CD4-positive, alpha-beta T cell treated with Interferon alpha-2 for 1 hour (primary cell): ENCODE results near the gene PTPN12.
"Not testable (repeated sequence)": the region's sequence is repeated elsewhere in the genome, so short reads cannot be mapped to it uniquely, and the experiment has no call there.

Experiments
- DNase-seq, 2 donors: peaks; one replicate each; pipeline ENCODE4 v3.0.0-alpha.2; 2020 to 2022

Gene PTPN12

DNA sequence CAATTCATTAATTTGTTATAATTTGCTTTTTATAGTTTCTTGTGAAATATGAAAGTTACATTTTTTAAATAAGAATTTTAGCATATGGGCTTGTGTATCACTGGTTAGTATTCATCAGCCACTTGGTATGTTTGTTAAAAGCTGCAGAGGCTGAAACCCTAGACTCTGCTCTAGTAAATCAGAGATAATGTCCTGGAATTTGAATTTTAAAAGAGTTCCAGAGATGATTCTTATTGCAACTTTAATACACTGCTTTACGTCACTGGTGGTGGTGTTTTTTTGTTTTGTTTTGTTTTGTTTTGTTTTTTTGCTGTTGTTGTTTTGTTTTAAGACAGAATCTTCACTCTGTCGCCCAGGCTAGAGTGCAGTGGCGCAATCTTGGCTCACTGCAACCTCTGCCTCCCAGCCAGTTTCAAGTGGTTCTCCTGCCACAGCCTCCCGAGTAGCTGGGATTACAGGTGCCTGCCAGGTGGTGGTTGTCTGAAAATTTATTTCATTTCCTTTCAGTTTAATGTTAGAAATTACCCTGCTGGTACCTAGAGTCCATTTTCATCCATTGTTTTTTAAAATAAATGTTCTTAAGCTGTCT, 43.8 kb downstream of the PTPN12 start:
- DNase-seq, result no peak

DNA sequence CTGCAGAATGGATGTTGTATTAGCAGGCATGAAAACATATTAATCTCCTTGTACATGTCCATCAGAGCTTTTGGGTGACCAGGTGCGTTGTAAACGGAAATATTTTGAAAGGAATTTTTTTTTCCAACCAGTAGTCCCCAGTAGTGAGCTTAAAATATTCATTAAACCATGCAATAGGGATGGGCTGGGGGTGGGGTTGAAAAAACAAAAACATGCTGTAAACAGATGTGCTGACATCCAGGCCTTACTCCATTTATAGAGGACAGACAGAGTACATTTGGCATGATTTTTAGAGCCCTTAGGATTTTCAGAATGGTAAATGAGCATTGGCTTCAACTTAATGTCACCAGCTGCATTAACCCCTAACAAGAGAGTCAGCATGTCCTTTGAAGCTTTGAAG, 50.2 kb downstream of the PTPN12 start:
- no peak for DNase-seq

DNA sequence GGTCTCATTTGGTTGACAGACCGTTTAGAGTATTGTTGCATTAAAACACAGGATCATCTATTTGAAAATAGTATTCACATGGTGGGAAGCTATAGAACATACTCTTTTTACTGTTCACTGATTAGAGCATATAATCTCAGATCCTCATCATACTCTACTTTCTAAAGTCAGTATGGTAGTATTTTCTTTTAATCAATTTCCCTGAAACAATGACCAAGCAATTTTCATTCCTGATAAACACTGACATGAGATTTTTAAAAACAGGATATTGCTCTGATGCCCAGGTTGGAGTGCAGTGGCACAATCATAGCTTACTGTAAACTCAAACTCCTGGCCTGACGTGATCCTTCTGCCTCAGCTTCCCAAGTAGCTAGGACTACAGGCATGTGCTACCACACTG, 63.9 kb downstream of the PTPN12 start:
- DNase-seq, result no peak

DNA sequence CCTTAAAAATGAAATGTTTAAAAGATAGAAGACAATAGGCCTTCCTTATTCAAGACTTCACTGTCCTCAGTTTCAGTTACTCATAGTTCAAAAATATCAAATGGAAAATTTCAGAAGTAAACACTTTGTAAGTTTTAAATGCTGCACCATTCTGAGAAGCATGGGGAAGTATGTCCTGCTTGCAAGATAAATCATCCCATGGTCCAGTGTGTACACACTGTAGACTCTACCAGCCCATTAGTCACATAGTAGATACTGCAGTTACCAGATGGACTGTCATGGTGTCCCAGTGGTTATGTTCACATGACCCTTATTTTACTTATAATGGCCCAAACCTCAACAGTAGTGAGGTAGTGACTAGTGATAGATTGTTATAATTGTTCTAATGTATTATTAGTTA, 69.5 kb downstream of the PTPN12 start:
- no peak for DNase-seq

DNA sequence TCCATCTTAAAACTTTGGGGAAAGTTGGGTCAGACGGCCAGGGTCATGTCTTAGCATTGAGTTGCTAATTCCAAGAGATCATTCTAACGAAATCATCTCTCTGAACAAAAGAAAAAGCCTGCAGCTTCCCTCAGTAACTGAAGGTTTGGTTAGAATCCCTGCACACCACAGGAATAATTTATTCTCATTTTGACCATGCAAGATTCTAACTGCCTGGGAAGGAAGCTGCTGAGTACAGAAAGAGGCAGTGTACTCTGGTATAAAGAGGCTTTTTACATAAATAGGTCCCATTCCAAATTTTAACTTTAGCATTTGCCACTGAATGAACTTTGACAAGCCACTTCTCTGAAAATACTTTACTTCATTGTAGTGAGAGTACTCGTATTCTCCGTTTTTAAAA, 82.2 kb downstream of the PTPN12 start:
- DNase-seq, result no peak

DNA sequence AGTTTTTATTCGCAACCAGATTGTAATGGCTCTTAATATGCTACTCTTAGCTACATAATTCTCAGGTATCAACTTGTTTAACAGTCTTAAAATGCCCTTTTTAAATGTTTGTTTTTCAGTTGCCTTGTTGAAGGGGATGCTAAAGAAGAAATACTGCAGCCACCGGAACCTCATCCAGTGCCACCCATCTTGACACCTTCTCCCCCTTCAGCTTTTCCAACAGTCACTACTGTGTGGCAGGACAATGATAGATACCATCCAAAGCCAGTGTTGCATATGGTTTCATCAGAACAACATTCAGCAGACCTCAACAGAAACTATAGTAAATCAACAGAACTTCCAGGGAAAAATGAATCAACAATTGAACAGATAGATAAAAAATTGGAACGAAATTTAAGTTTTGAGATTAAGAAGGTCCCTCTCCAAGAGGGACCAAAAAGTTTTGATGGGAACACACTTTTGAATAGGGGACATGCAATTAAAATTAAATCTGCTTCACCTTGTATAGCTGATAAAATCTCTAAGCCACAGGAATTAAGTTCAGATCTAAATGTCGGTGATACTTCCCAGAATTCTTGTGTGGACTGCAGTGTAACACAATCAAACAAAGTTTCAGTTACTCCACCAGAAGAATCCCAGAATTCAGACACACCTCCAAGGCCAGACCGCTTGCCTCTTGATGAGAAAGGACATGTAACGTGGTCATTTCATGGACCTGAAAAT, 89.7 kb downstream of the PTPN12 start:
- no peak for DNase-seq

DNA sequence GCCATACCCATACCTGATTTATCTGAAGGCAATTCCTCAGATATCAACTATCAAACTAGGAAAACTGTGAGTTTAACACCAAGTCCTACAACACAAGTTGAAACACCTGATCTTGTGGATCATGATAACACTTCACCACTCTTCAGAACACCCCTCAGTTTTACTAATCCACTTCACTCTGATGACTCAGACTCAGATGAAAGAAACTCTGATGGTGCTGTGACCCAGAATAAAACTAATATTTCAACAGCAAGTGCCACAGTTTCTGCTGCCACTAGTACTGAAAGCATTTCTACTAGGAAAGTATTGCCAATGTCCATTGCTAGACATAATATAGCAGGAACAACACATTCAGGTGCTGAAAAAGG, 90.2 kb downstream of the PTPN12 start:
- no peak for DNase-seq

DNA sequence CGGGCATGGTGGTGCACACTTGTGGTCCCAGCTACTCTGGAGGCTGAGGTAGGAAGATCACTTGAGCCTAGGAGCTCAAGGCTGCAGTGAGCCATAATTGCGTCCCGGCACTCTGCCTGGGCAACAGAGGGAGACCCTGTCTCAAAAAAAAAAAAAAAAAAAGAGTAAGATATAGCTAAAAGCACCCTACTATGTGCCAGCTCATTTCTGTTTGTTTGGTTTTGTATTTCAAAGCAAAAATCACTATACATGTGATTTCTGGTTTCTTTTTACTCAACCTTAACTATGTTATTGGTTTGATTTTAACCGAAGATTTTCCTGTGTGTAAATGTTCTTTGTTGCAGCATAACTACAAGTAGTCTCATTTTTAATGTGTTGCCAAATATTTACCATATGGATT, 92.7 kb downstream of the PTPN12 start:
- no peak for DNase-seq

DNA sequence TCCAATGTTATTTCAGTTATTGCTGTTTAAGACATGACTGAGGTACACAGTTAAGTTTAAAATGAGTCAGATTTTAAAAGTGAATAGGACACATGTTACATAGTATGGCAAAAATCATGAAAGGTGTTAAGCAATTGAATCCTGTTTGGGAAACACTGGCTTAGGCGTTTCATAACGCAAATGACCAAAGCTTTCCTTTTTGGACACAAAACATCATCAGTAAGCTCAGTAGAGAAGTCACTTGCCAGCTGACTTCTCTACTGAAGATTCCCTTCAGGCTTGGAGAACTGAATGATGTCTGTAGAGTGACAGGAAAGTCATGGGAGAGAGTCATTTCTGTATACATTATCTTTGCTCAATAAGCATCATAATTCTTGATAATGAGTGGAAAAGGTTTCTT, 94.7 kb downstream of the PTPN12 start:
- DNase-seq, result no peak

DNA sequence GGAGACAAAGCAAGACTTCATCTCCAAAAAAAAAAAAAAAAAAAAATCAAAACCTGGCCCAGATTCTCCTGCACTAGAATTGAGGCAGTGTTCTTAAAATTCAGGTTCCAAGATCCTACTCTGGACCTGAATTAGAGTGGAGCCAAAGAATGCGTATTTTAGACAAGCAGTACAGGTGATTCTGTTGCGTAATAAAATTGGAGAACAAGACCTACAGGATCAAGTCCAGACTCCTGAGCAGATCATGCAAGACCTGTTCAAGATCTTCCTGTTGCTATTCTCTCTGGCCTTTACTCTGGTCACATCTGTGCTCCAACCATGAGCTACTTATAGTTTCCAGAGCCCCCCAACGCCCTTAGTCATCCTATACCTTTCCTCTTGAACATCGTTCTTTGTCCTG, 107.7 kb downstream of the PTPN12 start:
- DNase-seq, result no peak

DNA sequence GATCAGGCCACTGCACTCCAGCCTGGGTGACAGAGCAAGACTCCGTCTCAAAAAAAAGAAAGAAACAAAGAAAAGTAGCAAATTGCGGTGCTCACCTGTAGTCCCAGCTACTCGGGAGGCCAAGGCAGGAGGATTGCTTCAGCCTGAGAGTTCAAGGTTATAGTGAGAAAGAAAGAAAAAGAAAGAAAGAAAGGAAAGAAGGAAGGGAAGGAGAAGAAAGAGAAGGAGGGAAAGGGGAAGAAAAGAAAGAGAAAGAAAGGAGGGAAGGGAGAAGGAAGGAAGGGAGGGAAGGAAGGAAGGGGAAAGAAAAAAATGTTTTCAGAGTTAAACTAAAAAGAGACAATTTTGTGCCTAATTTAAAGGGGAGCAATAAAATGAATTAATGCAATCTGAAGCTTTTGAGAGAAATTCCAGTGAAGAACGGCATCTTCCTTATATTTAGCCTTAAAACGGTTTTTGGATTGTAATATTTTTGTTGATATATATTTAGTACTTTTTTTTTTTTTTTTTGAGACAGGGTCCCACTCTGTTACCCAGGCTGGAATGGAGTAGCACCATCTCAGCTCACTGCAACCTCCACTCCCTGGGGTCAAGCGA, 111.7 kb downstream of the PTPN12 start:
- DNase-seq, result no peak

DNA sequence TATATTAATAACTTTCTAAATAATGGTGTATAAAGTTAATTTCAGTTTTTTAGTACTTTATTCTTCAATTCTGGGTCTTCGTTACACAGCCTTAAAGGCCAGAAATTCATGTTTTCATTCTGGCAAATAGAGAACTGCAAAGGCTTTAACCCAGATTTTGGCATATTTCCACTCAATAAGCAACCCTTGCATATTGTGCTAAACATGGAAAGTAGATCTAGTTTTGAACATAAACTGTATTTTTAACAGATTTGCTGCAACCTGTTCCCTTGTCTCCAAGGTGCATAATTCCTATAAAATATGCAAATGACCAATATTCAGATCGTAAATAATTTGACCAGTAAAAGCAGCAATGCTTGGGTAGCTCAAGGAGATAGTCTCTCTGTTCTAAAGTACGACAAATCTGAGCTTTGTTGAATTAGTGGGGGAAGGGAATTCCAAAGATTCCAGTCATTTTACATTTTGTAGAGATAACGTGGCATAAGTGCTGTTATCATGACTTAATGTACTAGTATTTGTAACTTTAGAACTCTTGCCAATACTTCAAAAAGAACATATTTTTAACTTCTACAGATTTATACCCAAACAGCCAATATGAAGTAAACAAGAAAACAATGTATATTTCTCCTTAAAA, 112.7 kb downstream of the PTPN12 start:
- no peak for DNase-seq

DNA sequence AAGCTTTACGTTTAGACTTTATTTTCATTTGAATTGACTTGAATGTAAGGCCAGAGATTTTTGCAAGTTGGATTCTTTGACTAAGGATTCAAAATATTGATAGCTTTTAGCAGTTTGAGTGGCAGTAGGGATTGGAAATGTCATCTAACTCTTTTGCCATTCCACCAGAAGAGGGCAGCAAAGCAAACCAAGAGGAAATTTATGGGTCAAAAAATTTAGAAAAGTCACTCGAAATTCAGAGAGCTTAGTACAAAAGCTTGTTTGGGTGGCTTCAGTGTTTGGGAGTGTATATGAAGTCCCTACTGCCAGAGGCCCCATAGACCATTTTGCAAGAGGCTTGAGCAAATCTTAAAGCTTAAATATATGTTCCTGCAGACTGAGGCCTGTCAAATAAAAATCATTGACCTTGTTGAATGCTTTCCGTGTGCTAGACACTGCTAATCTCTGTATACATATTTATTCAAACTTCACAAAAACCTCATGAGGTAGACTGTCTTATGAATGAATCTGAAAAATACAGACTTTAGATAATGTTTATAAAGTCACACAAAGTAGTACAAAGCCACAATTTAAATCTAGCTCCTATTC, 114.6 kb downstream of the PTPN12 start:
- peak; percentile 18 to 63 for DNase-seq

DNA sequence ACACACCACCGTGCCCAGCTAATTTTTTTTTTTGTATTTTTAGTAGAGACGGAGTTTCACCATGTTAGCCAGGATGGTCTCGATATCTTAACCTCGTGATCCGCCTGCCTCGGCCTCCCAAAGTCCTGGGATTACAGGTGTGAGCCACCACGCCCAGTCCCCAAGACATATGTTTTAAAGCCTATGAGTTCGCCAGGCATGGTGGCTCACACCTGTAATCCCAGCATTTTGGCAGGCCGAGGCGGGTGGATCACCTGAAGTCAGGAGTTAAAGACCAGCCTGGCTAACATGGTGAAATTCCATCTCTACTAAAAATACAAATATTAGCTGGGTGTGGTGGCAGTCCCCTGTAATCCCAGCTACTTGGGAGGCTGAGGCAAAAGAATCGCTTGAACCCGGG, 115.7 kb downstream of the PTPN12 start:
- not testable (repeated sequence) for DNase-seq

DNA sequence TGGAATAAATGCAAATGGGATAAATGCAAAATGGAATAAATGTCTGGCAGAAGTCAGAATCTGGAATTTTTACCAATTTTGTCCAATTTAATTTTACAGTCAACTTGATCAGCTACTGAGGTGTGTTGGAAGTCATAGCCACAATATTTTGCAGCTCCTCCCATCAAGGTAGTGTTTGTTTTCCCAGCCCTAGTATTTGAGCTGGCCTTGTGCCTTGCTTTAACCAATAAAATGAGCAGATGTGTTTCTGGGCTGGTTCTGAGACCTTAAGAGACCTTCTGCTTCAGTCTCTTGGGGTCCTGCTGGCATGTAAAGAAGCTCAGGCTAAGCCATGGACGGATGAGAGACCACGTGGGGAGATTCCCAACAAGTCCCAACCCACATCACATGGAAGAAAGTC, 116.5 kb downstream of the PTPN12 start:
- DNase-seq, result no peak

DNA sequence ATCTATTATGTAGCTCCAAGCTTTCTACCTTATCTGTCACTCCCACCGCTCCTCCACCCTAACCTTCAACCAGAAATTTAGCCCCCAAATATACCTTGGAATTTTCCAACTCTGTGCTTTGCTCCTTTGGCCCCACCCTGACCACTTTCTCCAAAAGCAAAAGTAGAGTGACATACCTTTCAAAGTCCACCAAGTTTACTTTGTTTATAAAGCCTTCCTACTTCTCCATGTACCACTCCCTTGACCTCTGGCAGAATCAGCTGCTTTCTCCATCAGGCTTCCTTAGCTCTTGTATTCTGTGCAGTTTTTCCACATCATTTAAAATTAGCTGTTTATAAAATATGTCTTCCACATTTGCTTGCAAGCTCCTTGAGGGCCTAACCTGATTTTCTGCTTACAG, 118.3 kb downstream of the PTPN12 start:
- no peak for DNase-seq

DNA sequence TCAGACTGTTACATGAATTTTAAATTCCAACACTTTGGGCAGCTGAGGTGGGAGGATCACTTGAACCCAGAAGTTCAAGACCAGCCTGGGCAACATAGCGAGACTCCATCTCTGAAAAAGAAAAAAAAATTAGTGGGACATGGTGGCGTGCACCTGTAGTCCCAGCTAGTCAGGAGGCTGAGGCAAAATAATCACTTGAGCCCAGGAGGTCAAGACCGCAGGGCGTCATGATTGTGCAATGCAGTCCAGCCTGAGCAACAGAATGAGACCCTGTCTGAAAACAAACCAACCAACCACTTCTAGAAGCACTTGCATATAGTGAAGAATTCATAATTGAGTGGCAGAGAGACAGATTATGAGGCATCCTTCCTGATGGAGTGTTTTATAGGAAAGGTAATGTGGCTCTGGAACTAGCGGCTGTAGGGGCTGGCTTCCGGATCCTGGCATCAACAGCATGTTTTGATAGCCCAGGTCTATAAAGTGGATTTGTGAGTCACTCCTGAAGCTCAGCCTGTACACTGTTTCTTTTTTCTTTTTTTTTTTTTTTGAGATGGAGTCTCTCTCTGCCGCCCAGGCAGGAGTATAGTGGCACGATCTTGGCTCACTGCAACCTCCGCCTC, 118.9 kb downstream of the PTPN12 start:
- DNase-seq, result no peak

DNA sequence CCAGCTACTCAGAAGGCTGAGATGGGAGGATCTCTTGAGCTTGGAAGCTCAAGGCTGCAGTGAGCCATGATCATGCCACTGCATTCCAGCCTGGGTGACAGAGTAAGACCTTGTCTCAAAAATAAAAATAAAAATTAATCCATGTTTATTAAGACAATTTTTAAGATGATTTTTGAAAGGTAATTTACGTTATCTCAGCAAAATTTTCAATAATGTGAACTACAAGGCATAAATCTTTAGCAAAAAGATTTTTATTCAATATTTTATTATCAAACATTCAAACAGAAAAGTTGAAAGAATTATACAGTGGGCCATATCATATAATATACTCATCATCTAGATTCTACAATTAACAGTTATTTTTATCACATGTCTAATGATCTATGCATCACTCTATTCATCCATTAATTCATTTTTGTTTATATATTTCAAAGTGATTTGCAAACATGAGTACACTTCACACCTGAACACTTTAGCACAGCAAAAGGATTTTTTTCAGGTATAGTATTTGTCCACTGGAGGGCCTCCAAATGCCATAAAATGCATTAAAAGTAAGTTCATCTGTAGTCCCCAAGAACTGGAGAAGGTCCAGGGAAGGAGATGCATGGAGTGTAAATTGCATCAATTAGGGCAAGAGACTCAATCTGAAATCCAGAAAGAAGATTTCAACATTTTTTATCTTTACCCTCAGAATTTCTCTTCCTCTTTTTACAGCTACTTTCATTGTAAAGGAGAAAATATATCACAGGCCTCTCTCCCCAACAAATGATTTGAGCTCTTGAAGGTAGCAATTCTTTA, 120.5 kb downstream of the PTPN12 start:
- DNase-seq, result peak; percentile 2 to 64

DNA sequence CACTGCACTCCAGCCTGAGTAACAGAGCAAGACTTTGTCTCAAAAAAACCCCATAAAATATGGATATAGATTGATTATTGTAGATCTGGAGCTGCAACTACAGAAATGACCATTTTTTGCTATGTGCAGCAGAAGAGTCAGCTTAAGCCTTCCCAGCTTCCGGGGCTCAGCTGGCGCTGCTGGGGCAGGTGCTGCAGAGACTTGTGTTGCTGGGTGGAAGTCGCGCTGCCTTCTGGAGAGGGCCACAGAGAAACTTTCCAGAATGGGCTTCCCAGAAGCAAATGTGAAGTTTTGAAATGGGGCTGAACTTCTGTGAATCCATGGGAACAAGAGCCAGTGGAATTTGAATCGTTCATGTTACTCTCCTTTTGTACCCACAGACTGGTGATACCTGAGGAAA, 121.8 kb downstream of the PTPN12 start:
- DNase-seq, result no peak

DNA sequence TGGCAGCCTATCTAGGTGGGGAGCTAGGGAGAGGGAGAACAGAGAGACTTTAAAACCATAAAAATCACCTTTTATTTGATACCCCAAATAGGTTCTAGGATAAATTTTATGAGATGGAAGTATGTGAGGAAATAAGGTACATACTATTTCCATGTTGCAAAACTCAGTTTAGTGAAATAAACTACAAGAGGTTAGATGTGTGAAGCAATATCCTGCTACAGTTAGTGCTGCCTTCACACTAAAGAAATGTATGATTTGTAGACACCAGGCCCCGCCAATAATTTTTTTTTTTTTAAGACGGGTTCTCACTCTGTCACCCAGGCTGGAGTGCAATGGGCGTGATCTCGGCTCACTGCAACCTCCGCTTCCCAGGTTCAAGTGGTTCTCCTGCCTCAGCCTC, 124.7 kb downstream of the PTPN12 start:
- no peak for DNase-seq

DNA sequence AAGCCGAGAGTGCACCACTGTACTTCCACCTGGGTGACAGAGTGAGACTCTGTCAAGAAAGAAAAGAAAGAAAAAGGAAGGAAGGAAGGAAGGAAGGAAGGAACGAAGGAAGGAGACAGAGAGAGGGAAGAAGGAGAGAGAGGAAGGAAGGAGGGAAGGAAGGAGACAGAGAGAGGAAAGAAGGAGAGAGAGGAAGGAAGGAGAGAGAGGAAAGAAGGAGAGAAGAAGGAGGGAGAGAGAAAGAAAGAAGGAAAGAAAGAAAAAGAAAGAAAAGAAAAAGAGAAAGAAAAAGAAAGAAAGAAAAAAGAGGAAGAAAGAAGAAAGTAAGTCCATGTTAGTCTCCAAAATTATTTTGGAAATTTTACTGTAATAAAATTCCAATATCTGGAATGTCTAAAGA, 125.8 kb downstream of the PTPN12 start:
- no peak for DNase-seq

DNA sequence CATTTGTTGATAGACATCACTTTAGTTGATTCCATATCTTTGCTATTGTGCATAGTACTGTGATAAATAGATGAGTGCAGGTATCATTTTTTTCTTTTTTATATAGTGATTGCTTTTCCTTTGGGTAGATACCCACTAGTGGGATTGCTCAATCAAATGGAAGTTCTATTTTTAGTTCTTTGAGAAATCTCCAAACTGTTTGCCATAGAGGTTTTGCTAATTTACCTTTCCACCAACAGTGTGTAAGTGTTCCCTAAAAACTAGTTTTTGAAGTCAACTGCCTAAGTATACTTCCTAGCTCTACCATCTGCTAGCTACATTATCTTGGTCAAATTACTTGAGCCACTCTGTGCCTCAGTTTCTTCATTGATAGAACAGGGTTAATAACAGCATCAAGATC, 127.6 kb downstream of the PTPN12 start:
- no peak for DNase-seq

DNA sequence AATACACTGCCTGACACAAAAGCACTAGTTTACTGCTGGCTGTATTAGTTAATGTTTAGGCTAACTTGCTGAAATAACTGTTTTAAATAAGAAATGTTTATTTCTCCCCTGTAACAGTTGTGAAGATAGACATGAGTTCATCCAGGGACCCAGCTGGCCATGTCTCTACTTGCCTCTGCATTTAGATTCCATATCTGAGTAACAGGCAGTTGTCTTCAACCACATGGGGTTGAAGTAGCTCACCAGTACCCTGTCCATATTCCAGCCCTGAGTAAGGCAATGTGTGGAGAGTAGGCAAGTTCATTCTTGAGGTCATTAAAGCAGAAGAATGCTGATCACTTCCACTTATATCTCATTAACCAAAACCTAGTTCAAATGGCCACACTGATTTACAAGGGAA, 128.1 kb downstream of the PTPN12 start:
- no peak for DNase-seq
